GM10248 (cell line): Measurements from ENCODE around the gene HECA.
A peak's percentile ranks its signal among the peaks of the same experiment; 100 is the strongest.
"Not testable (repeated sequence)": the region's sequence is repeated elsewhere in the genome, so short reads cannot be mapped to it uniquely, and the experiment has no call there.

Experiments used
- CTCF ChIA-PET: fragments of 300-600 bp; sonication (Branson Sonifier 250); formaldehyde crosslinking; extraction: SDS; loops from one replicate; lab custom pipeline; 2021; ENCODE audit warnings: antibody characterized with exemption; lab: Yijun Ruan, JAX
- POLR2A ChIA-PET: fragments of 350-650 bp; sonication (Branson Sonifier 250); formaldehyde crosslinking; extraction: SDS; loops from one replicate; lab custom pipeline; 2020; ENCODE audit warnings: antibody characterized with exemption; lab: Yijun Ruan, JAX
- DNase-seq: peaks from one replicate; pipeline ENCODE4 v3.0.0; 2012; ENCODE audit errors: extremely low spot score
- TF ChIP-seq, protein P1 (sequence below): IDR thresholded peaks from 2 replicates; pipeline ENCODE4 v1.5.1; 2012; ENCODE audit warnings: mild to moderate bottlenecking, low read depth; ENCODE audit errors: extremely low read depth, missing control alignments, control extremely low read depth

Gene HECA

DNA sequence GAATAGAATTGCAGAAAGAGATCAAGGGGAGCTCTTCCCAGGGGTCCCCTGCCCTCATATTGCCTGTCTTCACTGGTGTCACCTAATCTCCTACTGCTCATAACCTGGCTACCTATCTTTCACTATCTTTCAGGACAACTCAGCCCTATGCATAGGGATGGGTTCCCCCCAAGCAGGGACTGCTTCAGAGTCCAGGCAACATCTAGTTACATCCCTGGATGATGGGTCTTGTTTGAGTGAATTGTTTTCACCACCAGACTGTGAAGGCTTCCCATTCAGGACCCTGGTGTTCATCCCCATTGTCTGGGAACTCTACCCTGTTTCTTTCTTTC is 850 bp upstream of the HECA start:
- ChIA-PET POLR2A (interaction anchor here (0.6 kb wide), 1 partner anchor 101 kb away, joined by 3 read pairs; no protein-coding TSS in a partner anchor), CTCF (interaction anchor here (0.7 to 1.2 kb wide), 7 partner anchors 9 to 230 kb away, joined by 3 to 5 read pairs (median 3); no protein-coding TSS in a partner anchor)
- DNase-seq = no peak
- TF ChIP-seq, protein P1, sequence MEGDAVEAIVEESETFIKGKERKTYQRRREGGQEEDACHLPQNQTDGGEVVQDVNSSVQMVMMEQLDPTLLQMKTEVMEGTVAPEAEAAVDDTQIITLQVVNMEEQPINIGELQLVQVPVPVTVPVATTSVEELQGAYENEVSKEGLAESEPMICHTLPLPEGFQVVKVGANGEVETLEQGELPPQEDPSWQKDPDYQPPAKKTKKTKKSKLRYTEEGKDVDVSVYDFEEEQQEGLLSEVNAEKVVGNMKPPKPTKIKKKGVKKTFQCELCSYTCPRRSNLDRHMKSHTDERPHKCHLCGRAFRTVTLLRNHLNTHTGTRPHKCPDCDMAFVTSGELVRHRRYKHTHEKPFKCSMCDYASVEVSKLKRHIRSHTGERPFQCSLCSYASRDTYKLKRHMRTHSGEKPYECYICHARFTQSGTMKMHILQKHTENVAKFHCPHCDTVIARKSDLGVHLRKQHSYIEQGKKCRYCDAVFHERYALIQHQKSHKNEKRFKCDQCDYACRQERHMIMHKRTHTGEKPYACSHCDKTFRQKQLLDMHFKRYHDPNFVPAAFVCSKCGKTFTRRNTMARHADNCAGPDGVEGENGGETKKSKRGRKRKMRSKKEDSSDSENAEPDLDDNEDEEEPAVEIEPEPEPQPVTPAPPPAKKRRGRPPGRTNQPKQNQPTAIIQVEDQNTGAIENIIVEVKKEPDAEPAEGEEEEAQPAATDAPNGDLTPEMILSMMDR = no peak

DNA sequence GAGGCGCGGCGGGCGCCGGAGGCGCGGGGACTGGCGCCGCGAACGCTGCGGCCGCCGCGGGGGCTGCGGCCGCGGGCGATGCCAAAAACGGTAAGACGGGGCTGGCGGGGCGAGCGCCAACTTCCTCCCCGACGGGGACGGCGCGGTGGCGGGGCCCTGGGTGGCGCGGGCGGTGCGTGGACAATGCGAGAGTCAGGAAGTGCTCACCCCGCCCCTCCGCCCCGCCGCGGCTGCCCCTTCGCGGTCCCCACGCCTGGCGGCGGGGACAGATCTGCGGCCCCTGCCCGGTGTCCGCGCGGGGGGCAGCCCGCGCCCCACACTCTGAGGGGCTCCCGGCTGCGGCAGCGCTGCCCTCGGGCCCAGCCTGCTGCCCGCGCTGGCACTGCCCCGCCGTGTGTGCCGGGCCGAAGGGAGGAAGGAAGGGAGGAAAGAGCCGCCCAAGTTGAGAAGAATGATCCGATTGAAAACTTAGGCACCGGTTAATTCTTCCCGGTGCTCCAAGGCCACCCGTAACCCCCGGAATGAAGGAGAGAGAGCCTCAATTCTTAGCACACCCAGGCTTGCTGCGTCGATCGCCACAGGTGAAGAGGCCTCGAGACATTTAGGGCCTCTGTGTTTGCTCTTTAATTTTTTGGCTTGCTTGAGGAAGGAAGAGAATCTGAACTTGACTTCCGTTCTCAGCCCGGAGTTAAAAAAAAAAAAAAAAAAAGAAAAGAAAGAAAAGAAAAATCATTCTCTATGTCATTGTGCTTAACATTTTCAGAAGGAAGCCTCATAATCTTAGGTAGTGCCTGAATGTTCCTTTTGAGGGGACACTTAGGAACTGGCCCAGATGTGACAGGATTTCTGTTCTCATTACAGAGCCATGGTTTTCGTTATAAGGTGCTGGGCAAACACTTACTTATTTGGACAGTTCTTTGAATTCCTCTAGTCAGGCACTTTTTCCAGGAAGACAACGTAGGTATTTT is 982 bp downstream of the HECA start:
- peak; percentile 43 for DNase-seq
- TF ChIP-seq, protein P1 = peak; percentile 9
- CTCF ChIA-PET = no interaction called here
- POLR2A ChIA-PET = no interaction called here

DNA sequence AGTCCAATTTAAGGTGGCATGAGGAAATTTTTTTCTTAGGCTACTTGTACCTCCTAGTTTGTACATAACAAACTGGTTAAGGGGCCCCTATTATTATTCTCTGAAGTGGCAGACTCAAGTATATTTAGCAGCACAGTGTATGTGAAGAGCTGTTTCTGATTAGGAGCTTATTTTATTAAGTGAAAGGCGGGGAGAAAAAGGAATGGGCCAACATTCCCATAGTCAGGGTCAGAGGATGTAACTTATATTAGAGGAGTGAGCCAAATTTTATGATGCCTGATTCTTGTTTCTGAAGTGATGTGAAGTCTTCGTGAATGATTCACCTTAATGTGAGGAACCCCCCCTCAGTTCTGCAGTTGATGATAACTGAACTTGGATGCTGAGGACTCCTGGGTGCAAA is 2.8 kb downstream of the HECA start:
- TF ChIP-seq, protein P1 = no peak
- ChIA-PET POLR2A (no interaction called here), CTCF (interaction anchor here (0.7 to 2.2 kb wide), 11 partner anchors 9 to 232 kb away, joined by 3 to 7 read pairs (median 4); no protein-coding TSS in a partner anchor)
- DNase-seq = no peak

DNA sequence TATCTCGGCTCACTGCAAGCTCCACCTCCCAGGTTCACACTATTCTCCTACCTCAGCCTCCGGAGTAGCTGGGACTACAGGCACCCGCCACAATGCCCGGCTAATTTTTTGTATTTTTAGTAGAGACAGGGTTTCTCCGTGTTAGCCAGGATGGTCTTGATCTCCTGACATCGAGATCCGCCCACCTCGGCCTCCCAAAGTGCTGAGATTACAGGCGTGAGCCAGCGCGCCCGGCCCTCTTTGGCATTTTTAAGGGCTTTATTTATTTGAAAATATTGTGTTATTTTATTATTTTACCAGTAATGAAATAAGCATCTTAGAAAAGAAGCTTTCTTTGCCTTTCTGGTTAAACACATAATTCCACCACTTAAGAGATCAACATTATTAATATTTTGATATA is 6.0 kb downstream of the HECA start:
- CTCF ChIA-PET = interaction anchor here (1.0 to 1.4 kb wide), 4 partner anchors 11 to 78 kb away, joined by 3 read pairs; no protein-coding TSS in a partner anchor
- DNase-seq, POLR2A ChIA-PET: not testable (repeated sequence)

DNA sequence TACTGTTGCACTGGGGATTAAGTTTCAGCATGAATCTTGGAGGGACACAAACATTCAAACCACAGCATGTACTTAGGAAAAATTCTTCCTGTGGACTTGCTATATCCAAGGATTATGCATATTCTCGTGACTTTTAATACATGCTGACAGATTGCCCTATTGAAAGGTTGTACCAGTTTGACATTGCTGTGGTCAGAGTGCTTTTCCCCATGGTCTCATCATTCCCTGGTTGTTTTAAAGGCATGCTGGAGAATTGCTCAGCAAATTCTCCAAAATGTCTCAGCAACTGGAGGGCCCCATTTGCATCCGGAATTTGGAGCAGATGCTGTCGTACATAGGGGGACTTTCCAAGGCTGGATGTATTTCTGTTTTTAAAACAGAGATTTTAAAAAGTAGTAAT is 7.4 kb downstream of the HECA start:
- TF ChIP-seq, protein P1 = no peak
- POLR2A ChIA-PET = no interaction called here
- DNase-seq = no peak
- CTCF ChIA-PET = interaction anchor here (1.2 kb wide), 1 partner anchor 33 kb away, joined by 3 read pairs; no protein-coding TSS in a partner anchor

DNA sequence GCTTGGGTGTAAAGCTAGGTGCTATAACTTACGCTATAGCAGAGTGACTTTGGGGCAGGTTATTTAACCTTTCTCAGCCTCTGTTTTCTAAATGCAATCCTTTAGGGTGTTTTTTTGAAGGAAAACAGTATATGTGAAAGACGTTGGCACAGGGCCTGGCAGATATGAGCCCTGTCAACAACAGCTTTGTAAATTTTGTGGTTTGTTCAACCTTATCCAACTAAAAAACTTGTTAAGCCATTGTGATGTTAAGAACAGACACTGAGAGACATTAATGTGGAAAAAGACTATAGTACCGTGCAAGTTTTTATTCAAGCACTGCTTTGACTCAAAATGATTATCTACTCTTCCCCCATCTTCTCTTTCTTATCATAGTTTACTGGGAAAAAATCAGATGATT is 8.2 kb downstream of the HECA start:
- DNase-seq = no peak
- ChIA-PET CTCF (interaction anchor here (1.0 to 2.1 kb wide), 3 partner anchors 18 to 227 kb away, joined by 4 to 8 read pairs (median 6); no protein-coding TSS in a partner anchor), POLR2A (no interaction called here)
- TF ChIP-seq, protein P1 = no peak
